Hepatocyte (in vitro differentiated cells): Measurements from ENCODE around the gene EGR4. TPM values are rescaled to one million over a fixed set of nuclear protein-coding genes. Genes with fewer than 3 reads are reported as not detected.

Source experiments
- DNase-seq: peaks from one replicate; pipeline ENCODE4 v3.0.0-alpha.2; 2016; ENCODE audit warnings: low spot score
- H2AFZ ChIP-seq: fragments of 200-600 bp; sonication (generic); 2 replicates; pipeline ENCODE4 v1.6.0; 2016; ENCODE audit warnings: antibody characterized with exemption, mild to moderate bottlenecking
- H3K27ac ChIP-seq: fragments of 200-600 bp; sonication (generic); 2 replicates; pipeline ENCODE4 v1.5.1; 2016; ENCODE audit warnings: mild to moderate bottlenecking
- H3K27me3 ChIP-seq: fragments of 200-600 bp; sonication (generic); 2 replicates; pipeline ENCODE4 v1.6.1; 2016
- H3K36me3 ChIP-seq: fragments of 200-600 bp; sonication (generic); replicated peaks from 2 replicates; pipeline ENCODE4 v1.5.1; 2016; ENCODE audit warnings: low read depth; ENCODE audit not compliant: insufficient read depth
- H3K4me1 ChIP-seq: fragments of 200-600 bp; sonication (generic); 2 replicates; pipeline ENCODE4 v1.5.1; 2016; ENCODE audit warnings: mild to moderate bottlenecking, moderate library complexity; ENCODE audit not compliant: insufficient read depth
- H3K4me2 ChIP-seq: fragments of 200-600 bp; sonication (generic); 2 replicates; pipeline ENCODE4 v1.6.0; 2016
- H3K4me3 ChIP-seq: fragments of 200-600 bp; sonication (generic); 2 replicates; pipeline ENCODE4 v1.5.1; 2016; ENCODE audit warnings: mild to moderate bottlenecking
- H3K79me2 ChIP-seq: fragments of 200-600 bp; sonication (generic); 2 replicates; pipeline ENCODE4 v1.6.0; 2017; ENCODE audit warnings: mild to moderate bottlenecking
- H3K9me2 ChIP-seq: fragments of 200-600 bp; sonication (generic); replicated peaks from 2 replicates; pipeline ENCODE4 v1.6.0; 2017; ENCODE audit warnings: mild to moderate bottlenecking; ENCODE audit not compliant: insufficient read depth
- H3K9me3 ChIP-seq: fragments of 200-600 bp; sonication (generic); 2 replicates; pipeline ENCODE4 v1.5.1; 2016; ENCODE audit warnings: low read depth, mild to moderate bottlenecking
- H4K20me1 ChIP-seq: fragments of 200-600 bp; sonication (generic); 2 replicates; pipeline ENCODE4 v1.6.0; 2016; ENCODE audit warnings: mild to moderate bottlenecking; ENCODE audit not compliant: insufficient read depth, poor library complexity, severe bottlenecking
- EZH2 ChIP-seq: fragments of 200-600 bp; sonication (generic); IDR thresholded peaks from 2 replicates; pipeline ENCODE4 v1.6.1; 2016; ENCODE audit warnings: antibody characterized with exemption, mild to moderate bottlenecking, borderline replicate concordance
- EZH2phosphoT487 ChIP-seq: fragments of 200-600 bp; sonication (generic); IDR thresholded peaks from one replicate; pipeline ENCODE4 v1.6.1; 2018; ENCODE audit warnings: antibody characterized with exemption, mild to moderate bottlenecking, low read depth, moderate library complexity; ENCODE audit not compliant: unreplicated experiment, severe bottlenecking
- WGBS: methylation state at CpG from one replicate; pipeline ENCODE4 v1.1.6; 2016; ENCODE audit warnings: low lambda C conversion rate; ENCODE audit errors: missing lambda C conversion rate; 5-methylcytosine and 5-hydroxymethylcytosine counted together
- polyA plus RNA-seq: library from polyadenylated mRNA; unstranded; fragments of >200 nt; fragmentation: Nextera tagmentation; extraction: Ambion mirVana; gene quantifications from 2 replicates; pipeline ENCODE4 v1.2.1, GENCODE V29; 2016
- total RNA-seq: library from RNA; depleted of rRNA; stranded (reverse); fragments of >200 nt; gene quantifications from 2 replicates; pipeline ENCODE4 v1.2.3, GENCODE V29; 2014
- TF ChIP-seq, protein P1 (sequence below): fragments of 200-600 bp; sonication (generic); IDR thresholded peaks from 2 replicates; pipeline ENCODE4 v1.5.1; 2016; ENCODE audit warnings: antibody characterized with exemption, mild to moderate bottlenecking; ENCODE audit not compliant: poor library complexity

Gene EGR4
- total and polyA plus RNA-seq, 2 experiments from 2014 or later: 0.23 to 1.9 TPM

DNA sequence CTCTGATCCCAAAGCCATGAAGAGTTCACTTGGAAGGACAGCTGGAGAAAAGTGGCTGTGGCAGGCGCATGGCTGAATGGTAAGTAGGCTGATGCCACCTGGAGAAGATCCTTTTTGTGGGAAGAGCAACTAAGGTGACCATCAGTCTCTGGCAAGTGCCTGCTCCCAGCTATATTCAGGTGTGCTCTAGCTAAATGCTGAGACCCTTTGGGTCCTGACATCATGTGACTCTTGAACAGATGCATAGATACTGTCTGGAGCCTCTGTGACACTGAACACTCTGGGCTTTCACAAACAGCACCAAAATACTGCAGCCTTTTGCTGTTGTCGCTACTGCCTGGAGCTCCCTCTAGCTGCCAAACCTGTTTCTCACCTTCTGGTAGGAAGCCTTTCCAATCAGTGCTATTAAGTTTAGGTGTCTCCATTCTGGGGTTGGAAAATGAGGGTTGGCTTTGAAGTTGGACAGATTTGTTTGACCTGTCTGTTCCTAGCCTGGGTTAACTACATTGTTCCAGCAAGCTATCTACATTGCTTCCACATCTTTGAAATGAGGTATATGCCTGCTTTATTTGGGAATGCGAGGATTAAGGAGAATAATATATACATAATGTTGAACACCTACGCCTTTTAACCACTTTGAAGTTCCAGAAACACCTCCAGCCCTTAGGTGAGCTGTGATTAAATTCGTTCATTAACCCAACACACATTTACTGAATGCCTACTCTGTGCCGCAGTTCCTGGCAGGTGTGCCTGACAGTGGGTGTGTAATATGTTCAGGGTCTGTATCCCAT lies 3.1 kb downstream of the EGR4 start:
- H3K9me3 ChIP-seq: no peaks in the 10 kb centered on the region
- peak; percentile 44 for DNase-seq
- no peak overlapping the region for H3K4me3 ChIP-seq
- 58% methylated on average over 6 of the region's 6 CpGs for WGBS
- H3K79me2 ChIP-seq: no peaks in the 10 kb centered on the region
- H3K4me2 ChIP-seq: no peak overlapping the region
- no peak overlapping the region for H3K27ac ChIP-seq
- no peak overlapping the region for H2AFZ ChIP-seq
- H3K9me2 ChIP-seq: no peaks in the 10 kb centered on the region
- no peaks in the 10 kb centered on the region for H3K36me3 ChIP-seq
- no peaks in the 10 kb centered on the region for H3K4me1 ChIP-seq
- TF ChIP-seq EZH2: no peak
- no peak for TF ChIP-seq EZH2phosphoT487
- TF ChIP-seq, protein P1, sequence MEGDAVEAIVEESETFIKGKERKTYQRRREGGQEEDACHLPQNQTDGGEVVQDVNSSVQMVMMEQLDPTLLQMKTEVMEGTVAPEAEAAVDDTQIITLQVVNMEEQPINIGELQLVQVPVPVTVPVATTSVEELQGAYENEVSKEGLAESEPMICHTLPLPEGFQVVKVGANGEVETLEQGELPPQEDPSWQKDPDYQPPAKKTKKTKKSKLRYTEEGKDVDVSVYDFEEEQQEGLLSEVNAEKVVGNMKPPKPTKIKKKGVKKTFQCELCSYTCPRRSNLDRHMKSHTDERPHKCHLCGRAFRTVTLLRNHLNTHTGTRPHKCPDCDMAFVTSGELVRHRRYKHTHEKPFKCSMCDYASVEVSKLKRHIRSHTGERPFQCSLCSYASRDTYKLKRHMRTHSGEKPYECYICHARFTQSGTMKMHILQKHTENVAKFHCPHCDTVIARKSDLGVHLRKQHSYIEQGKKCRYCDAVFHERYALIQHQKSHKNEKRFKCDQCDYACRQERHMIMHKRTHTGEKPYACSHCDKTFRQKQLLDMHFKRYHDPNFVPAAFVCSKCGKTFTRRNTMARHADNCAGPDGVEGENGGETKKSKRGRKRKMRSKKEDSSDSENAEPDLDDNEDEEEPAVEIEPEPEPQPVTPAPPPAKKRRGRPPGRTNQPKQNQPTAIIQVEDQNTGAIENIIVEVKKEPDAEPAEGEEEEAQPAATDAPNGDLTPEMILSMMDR: peak; percentile 45
- H4K20me1 ChIP-seq: no peaks in the 10 kb centered on the region
- peaks cover 95% of the 10 kb centered on the region for H3K27me3 ChIP-seq

DNA sequence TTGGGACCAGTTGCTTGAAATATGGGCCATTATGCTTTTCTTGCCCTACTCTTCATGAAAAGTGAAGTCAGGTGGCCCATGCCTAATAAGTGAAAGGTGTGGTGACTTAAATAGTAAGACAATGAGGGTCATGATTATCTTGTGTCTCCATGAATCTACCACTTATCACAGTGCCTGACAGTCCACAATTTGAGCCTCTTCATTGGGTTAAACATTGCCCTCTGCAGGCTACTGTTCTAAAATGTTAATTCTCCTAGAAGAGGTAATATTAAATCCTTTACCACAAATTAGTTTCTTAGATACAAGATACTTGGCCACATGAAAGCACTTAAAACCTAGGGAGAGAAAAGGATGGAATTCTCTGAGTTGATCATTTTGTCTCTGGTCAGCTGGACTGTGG lies 4.0 kb downstream of the EGR4 start:
- TF ChIP-seq EZH2 (no peak), EZH2phosphoT487 (no peak)
- TF ChIP-seq, protein P1: no peak
- Histone ChIP-seq H3K36me3 (no peaks in the 10 kb centered on the region), H3K79me2 (no peaks in the 10 kb centered on the region), H4K20me1 (no peaks in the 10 kb centered on the region), H2AFZ (no peak overlapping the region), H3K4me3 (no peak overlapping the region), H3K27ac (no peak overlapping the region), H3K4me2 (no peak overlapping the region), H3K4me1 (no peaks in the 10 kb centered on the region), H3K9me2 (no peaks in the 10 kb centered on the region), H3K9me3 (no peaks in the 10 kb centered on the region), H3K27me3 (peaks cover 90% of the 10 kb centered on the region)
- no peak for DNase-seq

DNA sequence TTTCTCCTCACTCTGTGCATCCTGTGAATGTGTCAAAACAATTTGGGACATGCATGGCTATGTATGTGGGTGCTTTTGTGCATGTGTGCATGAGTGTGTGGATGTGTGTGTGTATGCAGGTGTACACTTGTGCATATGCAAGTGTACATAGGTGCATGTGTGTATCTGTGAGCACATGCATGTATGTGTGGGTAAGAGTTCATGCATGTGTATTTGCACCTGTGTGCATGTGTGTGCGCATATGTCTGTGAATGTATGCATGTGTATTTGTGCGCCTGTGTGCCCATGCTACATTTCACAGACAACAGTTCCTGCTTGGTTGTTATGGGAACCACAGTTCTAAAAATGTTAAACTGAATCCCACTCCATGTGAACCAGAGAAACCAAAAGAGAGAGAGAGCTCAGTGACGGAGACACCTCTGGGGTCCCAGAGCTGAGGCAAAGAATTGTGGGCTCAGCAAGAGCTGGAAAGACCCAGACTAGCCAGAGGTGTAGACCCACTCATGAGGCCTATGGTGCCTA lies 7.2 kb downstream of the EGR4 start:
- H2AFZ ChIP-seq: no peak overlapping the region
- H3K4me3 ChIP-seq: no peak overlapping the region
- no peak for DNase-seq
- H3K4me2 ChIP-seq: no peak overlapping the region
- no peaks in the 10 kb centered on the region for H3K9me3 ChIP-seq
- no peaks in the 10 kb centered on the region for H3K9me2 ChIP-seq
- peaks cover 10% of the 10 kb centered on the region for H3K4me1 ChIP-seq
- no peaks in the 10 kb centered on the region for H4K20me1 ChIP-seq
- H3K27me3 ChIP-seq: peaks cover 58% of the 10 kb centered on the region
- no peaks in the 10 kb centered on the region for H3K36me3 ChIP-seq
- no peak for TF ChIP-seq EZH2
- H3K27ac ChIP-seq: no peak overlapping the region
- no peaks in the 10 kb centered on the region for H3K79me2 ChIP-seq
- 92% methylated on average over 3 of the region's 3 CpGs for WGBS

DNA sequence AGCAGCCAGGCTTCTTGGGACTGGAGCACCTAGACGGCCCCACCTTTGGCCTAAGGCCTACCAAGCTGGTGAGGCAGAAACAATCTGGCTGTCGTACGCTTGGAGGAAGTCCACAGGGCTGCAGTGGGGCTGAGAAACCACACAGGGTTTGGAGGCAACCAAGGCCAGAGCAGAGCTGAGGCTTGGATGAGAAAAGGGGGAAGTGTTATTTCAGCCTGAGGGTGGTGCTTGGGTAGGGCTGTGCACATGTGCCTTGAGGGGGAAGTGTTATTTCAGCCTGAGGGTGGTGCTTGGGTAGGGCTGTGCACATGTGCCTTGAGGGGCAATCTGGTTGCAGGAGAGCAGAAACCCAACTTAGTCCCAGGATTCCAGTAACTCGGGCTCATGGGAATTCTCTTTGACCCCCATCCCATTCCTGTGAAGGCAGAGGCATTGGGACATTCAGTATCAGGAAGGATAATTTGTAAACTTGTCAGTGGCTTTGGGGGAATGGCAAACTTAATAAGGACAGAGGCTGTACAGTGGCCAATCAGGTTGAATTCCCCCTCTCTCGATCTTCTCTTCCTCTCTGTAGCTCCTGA lies 8.1 kb downstream of the EGR4 start:
- Histone ChIP-seq H3K9me2 (no peaks in the 10 kb centered on the region), H3K27ac (no peak overlapping the region), H3K4me1 (peaks cover 10% of the 10 kb centered on the region), H3K4me2 (peak overlapping the region; percentile 99), H3K36me3 (no peaks in the 10 kb centered on the region), H3K9me3 (no peaks in the 10 kb centered on the region), H4K20me1 (no peaks in the 10 kb centered on the region), H3K4me3 (no peak overlapping the region), H3K79me2 (no peaks in the 10 kb centered on the region), H2AFZ (no peak overlapping the region), H3K27me3 (peaks cover 49% of the 10 kb centered on the region)
- DNase-seq: no peak
- TF ChIP-seq EZH2: no peak
- TF ChIP-seq, protein P1: no peak
- TF ChIP-seq EZH2phosphoT487: no peak
- 61% methylated on average over 5 of the region's 5 CpGs for WGBS
